Measurements from ENCODE around the gene ZNF560. TPM values are rescaled to one million over a fixed set of nuclear protein-coding genes. Genes with fewer than 3 reads are reported as not detected.

Gene ZNF560
- 0.58 and 4.0 TPM in 2 replicates for total RNA-seq

GRCh38 chr19:9498183-9498902, at the start of gene ZNF560:
ZNF560 (minus strand) TSS chr19:9498616; CDS start chr19:9475313, 23,303 bp downstream.

GRCh38 chr19:9538183-9539058, 40.0 kb upstream of the ZNF560 start, which contains the start of gene ZNF426:
ZNF426 (minus strand) TSS chr19:9538645; CDS start chr19:9536232, 2,413 bp downstream.

GRCh38 chr19:9435279-9436268, 62.8 kb downstream of the ZNF560 start, which contains the start of gene ZNF266:
ZNF266 (minus strand) TSS chr19:9435573; CDS start chr19:9420089, 15,484 bp downstream.

Other genes with a start within 250 kb of the ZNF560 start
- not detected in 2 replicates for gene OR7E24, start 247.7 kb downstream of the ZNF560 start, total RNA-seq
- 4.3 and 5.6 TPM in 2 replicates for gene ZNF699, start 188.8 kb downstream of the ZNF560 start, total RNA-seq
- 7.4 and 14.2 TPM in 2 replicates for gene ZNF559, start 174.4 kb downstream of the ZNF560 start, total RNA-seq
- gene ZNF177, start 135.6 kb downstream of the ZNF560 start, total RNA-seq: 0.09 and 1.2 TPM in 2 replicates
- gene ZNF266, start 63.0 kb downstream of the ZNF560 start, total RNA-seq: 7.3 and 7.7 TPM in 2 replicates
- 13.2 and 14.7 TPM in 2 replicates for gene ZNF426, start 40.0 kb upstream of the ZNF560 start, total RNA-seq
- gene ZNF121, start 85.9 kb upstream of the ZNF560 start, total RNA-seq: 11.9 and 19.8 TPM in 2 replicates
- gene ZNF561, start 122.6 kb upstream of the ZNF560 start, total RNA-seq: 14.4 and 18.2 TPM in 2 replicates
- gene ZNF562, start 176.5 kb upstream of the ZNF560 start, total RNA-seq: 9.4 and 21.6 TPM in 2 replicates